Loucy (cell line): ENCODE data around the gene PEAK3.

Source experiments
- CTCF ChIP-seq: fragments of 200-600 bp; sonication (generic); conservative IDR thresholded peaks from 2 replicates; pipeline ENCODE4 v1.5.1; 2014; ENCODE audit warnings: mild to moderate bottlenecking, antibody characterized with exemption, low read length
- EZH2phosphoT487 ChIP-seq: fragments of 200-600 bp; IDR thresholded peaks from 2 replicates; pipeline ENCODE4 v1.6.1; 2018; ENCODE audit warnings: antibody characterized with exemption, mild to moderate bottlenecking, moderate library complexity, borderline replicate concordance

- TF ChIP-seq CTCF: no peak
- no peak for TF ChIP-seq EZH2phosphoT487
Observed at GRCh38 chr19:2252055-2252796, 29.7 kb downstream of the PEAK3 start.
